ENCODE results near the gene TRA2A. TPM values are rescaled to one million over a fixed set of nuclear protein-coding genes. Genes with fewer than 3 reads are reported as not detected.
"Not testable (repeated sequence)": the region's sequence is repeated elsewhere in the genome, so short reads cannot be mapped to it uniquely, and the experiment has no call there.

The TRA2A gene
- total and polyA plus RNA-seq, 2 donors = 64.1 to 86.5 TPM

DNA sequence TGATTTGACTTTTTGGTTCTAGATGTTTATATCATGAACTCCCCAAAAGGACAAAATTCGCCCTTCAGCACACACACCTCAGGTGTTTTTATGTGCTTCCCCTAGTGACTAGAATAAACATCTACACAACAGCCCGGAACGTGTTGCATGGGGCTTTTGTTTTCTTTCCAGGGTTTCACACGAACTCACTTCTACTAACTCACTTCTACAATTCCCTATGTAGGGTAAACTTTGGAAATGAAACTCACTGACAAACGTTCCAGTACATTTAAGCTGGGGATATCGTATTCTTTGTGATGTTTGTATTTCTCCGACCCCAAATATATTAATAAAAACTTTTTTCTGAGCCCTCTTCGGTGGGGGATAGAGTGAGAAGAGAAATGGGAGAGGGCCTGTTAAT, 1.4 kb downstream of the TRA2A start:
- Histone ChIP-seq H3K27ac (ENCODE audit: low read depth) (no peak overlapping the region), H3K36me3 (ENCODE audit: insufficient read depth) (no peaks in the 10 kb centered on the region), H3K4me1 (ENCODE audit: insufficient read depth) (no peaks in the 10 kb centered on the region), H3K4me3 (ENCODE audit: low read depth, low read length) (peak overlapping the region; percentile 83)
- 2% methylated on average over 8 of the region's 8 CpGs for WGBS
- peak; percentile 42 for DNase-seq (ENCODE audit: extremely low spot score)

GRCh38 chr7:23529262-23529859, 2.4 kb downstream of the TRA2A start:
- 87% methylated on average over 18 of the region's 18 CpGs for WGBS
- Histone ChIP-seq H3K27ac (ENCODE audit: low read depth) (no peak overlapping the region), H3K36me3 (ENCODE audit: insufficient read depth) (no peaks in the 10 kb centered on the region), H3K4me1 (ENCODE audit: insufficient read depth) (no peaks in the 10 kb centered on the region), H3K4me3 (ENCODE audit: low read depth, low read length) (no peak overlapping the region)
- no peak for DNase-seq (ENCODE audit: extremely low spot score)

GRCh38 chr7:23525611-23526010, 6.2 kb downstream of the TRA2A start:
- WGBS = 57% methylated on average over 7 of the region's 7 CpGs
- not testable (repeated sequence) for H3K36me3 ChIP-seq (ENCODE audit: insufficient read depth); H3K27ac ChIP-seq (ENCODE audit: low read depth); H3K4me3 ChIP-seq (ENCODE audit: low read depth, low read length); H3K4me1 ChIP-seq (ENCODE audit: insufficient read depth); DNase-seq (ENCODE audit: extremely low spot score)

DNA sequence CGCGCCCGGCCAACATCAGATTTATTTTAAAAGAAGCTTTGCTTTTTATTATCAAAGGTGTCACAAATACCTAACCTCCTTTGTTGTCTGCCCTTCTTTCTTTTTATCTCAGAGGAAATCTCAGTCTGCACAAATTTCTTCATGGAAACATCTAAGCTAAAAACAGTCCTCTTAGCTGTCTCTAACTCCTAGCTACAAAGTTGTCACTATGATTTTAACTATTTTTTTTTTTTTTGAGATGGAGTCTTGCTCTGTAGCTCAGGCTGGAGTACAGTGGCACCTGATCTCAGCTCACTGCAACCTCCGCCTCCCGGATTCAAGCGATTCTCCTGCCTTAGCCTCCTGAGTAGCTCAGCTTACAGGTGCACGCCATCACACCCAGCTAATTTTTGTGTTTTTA, 7.3 kb downstream of the TRA2A start:
- H3K4me1 ChIP-seq (ENCODE audit: insufficient read depth) = no peaks in the 10 kb centered on the region
- 97% methylated on average over 7 of the region's 7 CpGs for WGBS
- peaks cover 2% of the 10 kb centered on the region for H3K36me3 ChIP-seq (ENCODE audit: insufficient read depth)
- H3K27ac ChIP-seq (ENCODE audit: low read depth) = no peak overlapping the region
- no peak overlapping the region for H3K4me3 ChIP-seq (ENCODE audit: low read depth, low read length)
- DNase-seq (ENCODE audit: extremely low spot score) = no peak

- H3K4me1 ChIP-seq (ENCODE audit: insufficient read depth) = no peaks in the 10 kb centered on the region
- DNase-seq (ENCODE audit: extremely low spot score) = no peak
- 25% methylated on average over 2 of the region's 2 CpGs for WGBS
- H3K4me3 ChIP-seq (ENCODE audit: low read depth, low read length) = no peak overlapping the region
- H3K36me3 ChIP-seq (ENCODE audit: insufficient read depth) = peaks cover 5% of the 10 kb centered on the region
- no peak overlapping the region for H3K27ac ChIP-seq (ENCODE audit: low read depth)
Measured at GRCh38 chr7:23523486-23524075, 8.2 kb downstream of the TRA2A start.

DNA sequence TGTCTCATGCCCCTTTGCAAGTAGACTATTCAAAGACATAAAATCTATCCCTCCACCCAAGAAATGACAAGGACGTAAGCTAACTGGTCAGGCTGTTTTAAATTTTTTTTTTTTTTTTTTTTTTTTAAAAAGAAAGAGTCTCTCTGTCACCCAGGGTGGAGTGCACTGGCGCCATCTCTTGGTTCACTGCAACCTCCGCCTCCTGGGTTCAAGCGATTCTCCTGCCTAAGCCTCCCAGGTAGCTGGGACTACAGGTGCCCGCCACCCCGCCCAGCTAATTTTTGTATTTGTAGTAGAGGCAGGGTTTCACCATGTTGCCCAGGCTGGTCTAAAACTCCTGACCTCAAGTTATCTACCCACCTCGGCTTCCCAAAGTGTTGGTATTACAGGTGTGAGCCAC, 11.2 kb downstream of the TRA2A start:
- Histone ChIP-seq H3K27ac (ENCODE audit: low read depth) (no peak overlapping the region), H3K36me3 (ENCODE audit: insufficient read depth) (peaks cover 5% of the 10 kb centered on the region), H3K4me3 (ENCODE audit: low read depth, low read length) (no peak overlapping the region), H3K4me1 (ENCODE audit: insufficient read depth) (no peaks in the 10 kb centered on the region)
- DNase-seq (ENCODE audit: extremely low spot score) = no peak
- 95% methylated on average over 7 of the region's 7 CpGs for WGBS

GRCh38 chr7:23514755-23515154, 17.0 kb downstream of the TRA2A start:
- no peak for DNase-seq (ENCODE audit: extremely low spot score)
- WGBS = 95% methylated on average over 2 of the region's 2 CpGs
- peaks cover 7% of the 10 kb centered on the region for H3K36me3 ChIP-seq (ENCODE audit: insufficient read depth)
- no peak overlapping the region for H3K27ac ChIP-seq (ENCODE audit: low read depth)
- H3K4me3 ChIP-seq (ENCODE audit: low read depth, low read length) = no peak overlapping the region
- H3K4me1 ChIP-seq (ENCODE audit: insufficient read depth) = no peaks in the 10 kb centered on the region

DNA sequence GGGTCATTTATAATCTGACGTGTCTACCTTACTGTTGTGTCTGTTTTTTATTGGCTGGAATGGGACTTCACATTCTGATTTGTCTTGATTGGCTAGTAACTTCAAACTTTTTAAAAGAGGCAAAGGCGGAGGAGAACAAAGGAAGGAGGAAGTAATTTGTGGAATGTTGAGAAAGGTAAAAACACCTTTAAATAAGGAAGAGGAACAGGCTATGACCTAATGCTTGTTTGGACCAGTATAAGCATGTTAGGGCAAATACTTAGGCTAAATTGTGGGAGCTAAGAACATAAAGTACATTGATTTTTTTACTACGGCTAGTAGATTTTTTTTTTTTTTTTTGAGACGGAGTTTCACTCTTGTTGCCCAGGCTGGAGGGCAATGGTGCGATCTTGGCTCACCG, 18.0 kb downstream of the TRA2A start:
- H3K36me3 ChIP-seq (ENCODE audit: insufficient read depth); H3K27ac ChIP-seq (ENCODE audit: low read depth); DNase-seq (ENCODE audit: extremely low spot score); H3K4me1 ChIP-seq (ENCODE audit: insufficient read depth); H3K4me3 ChIP-seq (ENCODE audit: low read depth, low read length): not testable (repeated sequence)
- 83% methylated on average over 6 of the region's 6 CpGs for WGBS

GRCh38 chr7:23494009-23494408, 37.8 kb downstream of the TRA2A start:
- DNase-seq (ENCODE audit: extremely low spot score) = no peak
- Histone ChIP-seq H3K27ac (ENCODE audit: low read depth) (no peak overlapping the region), H3K4me3 (ENCODE audit: low read depth, low read length) (no peak overlapping the region), H3K36me3 (ENCODE audit: insufficient read depth) (no peaks in the 10 kb centered on the region), H3K4me1 (ENCODE audit: insufficient read depth) (no peaks in the 10 kb centered on the region)
- 83% methylated on average over 9 of the region's 9 CpGs for WGBS

- Histone ChIP-seq H3K4me3 (ENCODE audit: low read depth, low read length) (no peak overlapping the region), H3K27ac (ENCODE audit: low read depth) (no peak overlapping the region), H3K36me3 (ENCODE audit: insufficient read depth) (no peaks in the 10 kb centered on the region), H3K4me1 (ENCODE audit: insufficient read depth) (no peaks in the 10 kb centered on the region)
- no peak for DNase-seq (ENCODE audit: extremely low spot score)
- 48% methylated on average over 3 of the region's 3 CpGs for WGBS
Measured at GRCh38 chr7:23491502-23491901, 40.3 kb downstream of the TRA2A start.

- DNase-seq (ENCODE audit: extremely low spot score) = no peak
- Histone ChIP-seq H3K27ac (ENCODE audit: low read depth) (no peak overlapping the region), H3K4me1 (ENCODE audit: insufficient read depth) (no peaks in the 10 kb centered on the region), H3K36me3 (ENCODE audit: insufficient read depth) (no peaks in the 10 kb centered on the region), H3K4me3 (ENCODE audit: low read depth, low read length) (peak overlapping the region; percentile 46)
- 55% methylated on average over 56 of the region's 56 CpGs for WGBS
Measured at GRCh38 chr7:23490357-23491135, 41.2 kb downstream of the TRA2A start.

GRCh38 chr7:23488714-23489113, 43.1 kb downstream of the TRA2A start:
- not testable (repeated sequence) for H3K27ac ChIP-seq (ENCODE audit: low read depth); DNase-seq (ENCODE audit: extremely low spot score); H3K4me1 ChIP-seq (ENCODE audit: insufficient read depth); H3K36me3 ChIP-seq (ENCODE audit: insufficient read depth); H3K4me3 ChIP-seq (ENCODE audit: low read depth, low read length)
- WGBS = 97% methylated on average over 13 of the region's 13 CpGs

- Histone ChIP-seq H3K4me3 (ENCODE audit: low read depth, low read length) (no peak overlapping the region), H3K27ac (ENCODE audit: low read depth) (no peak overlapping the region), H3K4me1 (ENCODE audit: insufficient read depth) (no peaks in the 10 kb centered on the region), H3K36me3 (ENCODE audit: insufficient read depth) (no peaks in the 10 kb centered on the region)
- no peak for DNase-seq (ENCODE audit: extremely low spot score)
- WGBS = 44% methylated on average over 4 of the region's 4 CpGs
Measured at GRCh38 chr7:23487670-23488069, 44.1 kb downstream of the TRA2A start.
